ENCODE measurements around the gene GNAQ. TPM values are rescaled to one million over a fixed set of nuclear protein-coding genes. Genes with fewer than 3 reads are reported as not detected.

GNAQ gene
- total RNA-seq, 2 donors from 2014 or later, result 20.9 to 27.8 TPM

GRCh38 chr9:78009186-78009585 is 22.4 kb downstream of the GNAQ start:
- intact Hi-C loops (cut with DNase I), result no loop called here
- ATAC-seq (no peak), DNase-seq (no peak)

- peak; percentile 44 to 59 for ATAC-seq
- intact Hi-C loops (cut with DNase I), result no loop called here
These were observed 24.9 kb downstream of the GNAQ start for GRCh38 chr9:78006734-78007133.

GRCh38 chr9:78005231-78006002 is 26.2 kb downstream of the GNAQ start:
- DNase-seq, result no peak
- intact Hi-C loops (cut with DNase I), result no loop called here
- no peak for ATAC-seq

More at GRCh38 chr9:78006734-78007133, 24.9 kb downstream of the GNAQ start:
- DNase-seq, result no peak

DNA sequence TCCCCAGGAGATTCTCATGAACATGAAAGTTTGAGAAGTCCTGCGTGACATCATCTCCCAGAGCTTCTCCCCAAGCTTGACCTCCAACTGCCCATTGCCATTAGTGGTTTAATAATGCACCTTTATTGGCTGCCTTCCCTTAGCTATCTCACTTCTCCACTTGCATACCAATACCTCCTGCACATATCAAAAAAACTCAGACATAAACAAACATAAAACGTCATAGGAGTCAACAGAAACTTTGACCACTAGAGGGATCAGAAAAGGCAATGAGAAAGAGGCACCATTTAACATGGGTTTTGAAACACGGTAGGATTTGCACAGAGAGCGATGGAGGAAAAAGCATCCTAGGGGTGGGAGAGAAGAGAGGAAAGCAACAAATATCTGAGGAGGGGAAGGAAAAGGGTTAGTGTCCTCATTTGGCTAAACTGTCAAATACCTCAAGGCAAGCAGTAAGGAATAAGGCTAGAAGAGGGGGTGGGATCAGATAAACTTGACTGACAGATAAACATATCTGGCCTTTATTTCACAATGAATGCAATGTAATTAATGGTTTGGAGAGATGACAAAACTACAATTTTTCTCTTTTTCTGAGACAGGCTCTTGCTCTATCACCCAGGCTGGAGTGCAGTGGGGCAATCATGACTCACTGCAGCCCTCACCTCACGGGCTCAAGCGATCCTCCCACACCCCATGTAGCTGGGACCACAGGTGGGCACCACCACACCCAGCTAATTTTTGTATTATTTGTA is 27.0 kb downstream of the GNAQ start:
- intact Hi-C loops (cut with DNase I), result no loop called here
- ATAC-seq (no peak), DNase-seq (no peak)

DNA sequence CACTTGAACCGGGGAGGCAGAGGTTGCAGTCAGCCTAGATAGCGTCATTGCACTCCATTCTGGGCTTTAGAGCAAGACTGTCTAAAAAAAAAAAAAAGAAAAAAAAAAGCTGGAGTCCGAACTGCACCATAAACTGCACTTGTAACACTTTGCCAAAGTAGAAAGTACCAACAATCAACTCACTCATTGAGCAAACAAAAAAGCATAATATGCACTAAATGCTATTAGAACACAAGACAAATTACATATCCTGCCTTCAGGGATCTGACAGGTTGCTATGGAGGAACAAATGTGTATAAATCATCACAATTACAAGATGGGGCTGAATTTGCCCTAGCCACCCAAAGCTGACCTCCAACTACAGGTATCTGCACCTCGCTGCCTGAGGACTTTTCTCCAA is 27.9 kb downstream of the GNAQ start:
- no peak for DNase-seq
- no peak for ATAC-seq
- intact Hi-C loops (cut with DNase I), result no loop called here

DNA sequence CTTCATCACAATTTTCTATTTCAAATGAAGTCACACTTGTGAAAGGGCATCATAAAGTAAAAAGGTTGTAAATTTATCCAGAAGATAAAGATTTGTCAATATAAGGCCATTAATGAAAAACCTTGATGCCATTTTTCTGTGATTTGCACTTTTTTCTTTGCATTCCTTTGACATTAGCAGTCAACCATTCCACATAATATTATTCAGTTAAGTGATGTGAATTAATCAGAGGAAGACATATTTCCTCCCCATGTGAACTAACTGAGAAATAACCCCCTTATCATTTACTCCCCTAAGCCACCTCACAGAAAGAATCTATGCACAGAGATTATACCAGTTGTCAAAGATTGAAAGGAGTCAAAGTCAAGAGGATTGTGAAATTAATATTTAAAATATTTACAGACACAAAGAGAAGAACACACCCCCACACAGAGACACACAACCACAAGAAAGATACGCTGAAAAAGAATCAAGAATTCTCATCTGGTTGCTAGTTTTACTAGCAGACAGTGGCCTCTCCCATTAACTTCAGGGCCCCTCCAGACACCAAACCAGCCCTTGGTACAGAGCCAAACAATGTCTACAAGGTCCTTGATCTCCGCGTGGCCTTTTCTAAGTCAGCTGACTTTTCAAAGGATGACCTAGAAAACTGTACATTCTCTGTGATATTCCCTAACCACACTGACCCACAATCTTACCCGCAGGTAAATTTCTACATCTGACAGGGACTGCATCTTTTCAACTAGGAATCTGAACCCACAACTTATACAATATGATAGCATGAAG is 29.5 kb downstream of the GNAQ start:
- ATAC-seq, result no peak
- intact Hi-C loops (cut with DNase I), result no loop called here
- no peak for DNase-seq

DNA sequence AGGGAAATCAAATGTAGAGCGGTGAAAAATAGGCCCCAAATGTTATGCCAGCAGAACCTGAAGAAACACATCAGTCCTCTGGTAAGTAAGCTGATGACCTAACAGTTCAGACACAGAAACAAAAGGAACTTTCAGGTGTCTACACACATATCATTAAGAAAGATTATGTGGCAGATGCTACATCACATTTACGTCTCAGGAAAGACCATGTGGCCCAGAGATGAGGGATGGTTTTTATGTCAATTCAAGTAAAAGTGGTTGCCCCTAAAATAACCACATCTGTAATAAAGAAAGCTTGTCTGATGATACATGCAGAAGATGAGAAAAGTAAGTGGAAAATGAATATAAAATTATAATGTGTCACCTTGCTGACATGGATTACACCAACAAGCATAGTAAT is 31.4 kb downstream of the GNAQ start:
- no peak for ATAC-seq
- no peak for DNase-seq
- intact Hi-C loops (cut with DNase I), result no loop called here

DNA sequence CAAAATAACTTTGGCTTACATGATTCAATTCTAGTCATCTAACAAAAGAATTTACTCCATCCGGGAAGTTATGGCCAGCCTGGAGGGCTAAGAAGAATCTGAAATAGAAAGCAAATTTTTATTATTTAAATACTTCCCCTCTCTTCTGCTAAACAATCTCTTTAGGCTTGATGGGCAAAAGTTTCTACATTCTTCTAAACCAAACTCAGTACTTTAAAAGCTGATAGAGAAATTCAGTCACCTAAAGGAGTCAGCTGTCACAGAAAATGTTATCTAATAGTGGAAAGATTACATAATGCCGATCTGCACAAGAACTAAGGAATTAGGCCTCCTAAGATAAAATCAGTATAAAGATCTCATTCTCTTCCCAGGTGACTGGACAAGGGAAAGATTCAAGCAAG is 32.4 kb downstream of the GNAQ start:
- no peak for ATAC-seq
- no peak for DNase-seq
- intact Hi-C loops (cut with DNase I), result no loop called here

GRCh38 chr9:77997611-77998284 is 33.9 kb downstream of the GNAQ start:
- peak; percentile 47 to 76 for ATAC-seq
- intact Hi-C loops (cut with DNase I), result no loop called here
- DNase-seq, result peak; percentile 63

DNA sequence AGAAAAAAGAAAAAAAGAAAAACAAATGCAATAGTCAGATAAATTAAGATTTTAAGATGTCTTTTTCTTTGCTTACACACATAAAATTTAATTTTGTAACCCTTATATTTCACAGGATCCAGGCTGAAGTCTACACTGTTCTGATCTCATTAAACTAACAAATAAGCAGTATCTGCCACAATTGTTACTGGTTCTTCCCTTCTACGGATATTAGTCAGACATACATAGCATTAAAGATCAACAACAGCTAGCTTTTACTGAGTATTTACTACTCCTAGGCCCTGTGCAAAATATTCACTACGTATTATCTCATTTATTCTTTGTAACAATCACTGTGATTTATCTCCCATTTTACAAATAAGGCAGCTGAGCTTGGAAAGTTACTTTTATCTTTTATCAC is 34.9 kb downstream of the GNAQ start:
- ATAC-seq, result no peak
- no peak for DNase-seq
- intact Hi-C loops (cut with DNase I), result no loop called here

- ATAC-seq (no peak), DNase-seq (no peak)
- intact Hi-C loops (cut with DNase I), result no loop called here
These were observed 40.4 kb downstream of the GNAQ start for GRCh38 chr9:77991191-77991590.

GRCh38 chr9:77989909-77990308 is 41.7 kb downstream of the GNAQ start:
- DNase-seq, result no peak
- no peak for ATAC-seq
- intact Hi-C loops (cut with DNase I), result no loop called here

- intact Hi-C loops (cut with DNase I), result no loop called here
- ATAC-seq, result no peak
These were observed 42.2 kb downstream of the GNAQ start for GRCh38 chr9:77989458-77989857.

GRCh38 chr9:77988630-77989029 is 43.0 kb downstream of the GNAQ start:
- ATAC-seq (peak in 1 of 2 donors; percentile 21), DNase-seq (no peak)
- intact Hi-C loops (cut with DNase I), result no loop called here

More at GRCh38 chr9:77989458-77989857, 42.2 kb downstream of the GNAQ start:
- no peak for DNase-seq

- intact Hi-C loops (cut with DNase I), result no loop called here
- no peak for ATAC-seq
- DNase-seq, result no peak
These were observed 43.6 kb downstream of the GNAQ start for GRCh38 chr9:77987880-77988525.

DNA sequence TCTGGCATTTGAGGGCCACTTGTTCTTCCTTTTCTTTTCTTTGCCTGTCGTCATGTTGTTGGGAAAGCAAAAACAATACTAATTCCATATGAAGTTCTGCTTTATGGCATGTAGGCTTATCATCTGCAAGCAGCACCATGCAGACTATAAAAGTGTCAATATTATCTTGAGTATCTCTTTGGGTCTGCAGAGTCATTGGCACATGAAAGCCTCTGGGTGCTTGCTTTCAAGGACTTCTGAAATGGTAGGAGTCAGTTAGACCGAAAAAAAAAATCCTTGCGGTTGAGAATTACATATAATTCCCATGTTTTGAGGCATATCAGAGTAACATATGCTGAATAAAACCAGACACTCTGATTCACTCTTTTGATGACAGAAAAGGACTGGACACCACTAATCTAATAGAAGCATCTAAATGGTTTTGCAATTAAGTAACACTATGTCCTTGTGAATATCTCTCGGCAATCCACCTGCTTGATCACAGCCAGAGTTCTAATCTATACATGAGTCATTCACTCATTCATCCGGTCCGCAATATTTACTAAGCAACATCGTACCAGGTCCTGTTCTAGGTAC is 44.4 kb downstream of the GNAQ start:
- no peak for DNase-seq
- no peak for ATAC-seq
- intact Hi-C loops (cut with DNase I), result no loop called here

DNA sequence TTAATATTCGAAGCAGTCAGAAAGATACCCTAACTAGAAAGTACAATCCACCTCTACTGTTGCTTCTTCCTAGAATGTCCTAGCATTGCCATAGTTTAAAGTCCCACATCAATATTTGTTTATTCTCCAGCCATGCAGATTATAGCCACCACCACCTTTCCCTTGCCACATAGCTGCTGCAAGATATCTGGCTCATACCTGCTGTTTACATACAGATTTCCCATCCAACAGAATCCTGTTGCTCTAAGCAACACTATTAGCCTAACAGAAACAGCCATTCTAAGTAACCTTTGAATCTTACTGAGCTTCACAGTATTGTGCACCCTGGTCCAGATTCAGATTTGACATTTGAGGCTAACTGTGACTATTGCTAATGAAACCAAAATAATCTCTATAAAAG is 45.6 kb downstream of the GNAQ start:
- ATAC-seq (no peak), DNase-seq (no peak)
- intact Hi-C loops (cut with DNase I), result no loop called here

DNA sequence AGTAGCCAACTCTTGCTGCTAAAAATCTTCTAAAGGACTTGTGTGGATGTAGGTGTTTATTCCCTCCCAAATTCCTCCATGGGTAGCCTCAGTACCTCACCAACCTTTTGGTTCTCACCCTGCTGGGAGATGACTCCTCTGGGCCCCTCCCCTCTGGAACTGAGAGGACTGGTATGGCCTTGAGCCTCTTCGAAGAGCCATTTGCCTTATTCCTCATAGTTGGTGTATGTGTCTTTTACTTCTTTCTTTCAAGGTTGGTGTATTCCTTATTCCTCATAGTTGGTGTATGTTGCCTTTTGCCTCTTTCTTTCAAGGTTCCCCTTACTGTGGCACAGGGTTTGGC is 48.3 kb downstream of the GNAQ start:
- no peak for ATAC-seq
- no peak for DNase-seq
- intact Hi-C loops (cut with DNase I), result no loop called here

All from left cardiac atrium (tissue), 4 donors.